NCI-H526 treated with DMSO at 0.1 percent for 48 hours (cell line): ENCODE results near the gene NINL.
"Not testable (repeated sequence)": the region's sequence is repeated elsewhere in the genome, so short reads cannot be mapped to it uniquely, and the experiment has no call there.

Source experiments
- DNase-seq: peaks from one replicate; lab custom pipeline; 2025; lab: John Stamatoyannopoulos, UW

The NINL gene

GRCh38 chr20:25484224-25484846 lies 101.0 kb downstream of the NINL start:
- no peak for DNase-seq

- no peak for DNase-seq
Observed at GRCh38 chr20:25483431-25484132, 101.7 kb downstream of the NINL start.

- DNase-seq, result no peak
Observed at GRCh38 chr20:25481918-25482253, 103.4 kb downstream of the NINL start.

- no peak for DNase-seq
Observed at GRCh38 chr20:25481235-25481917, 104.0 kb downstream of the NINL start.

- no peak for DNase-seq
Observed at GRCh38 chr20:25480797-25481196, 104.5 kb downstream of the NINL start.

- no peak for DNase-seq
Observed at GRCh38 chr20:25480156-25480555, 105.2 kb downstream of the NINL start.

GRCh38 chr20:25479638-25480037 lies 105.7 kb downstream of the NINL start:
- no peak for DNase-seq

GRCh38 chr20:25478889-25479568 lies 106.3 kb downstream of the NINL start:
- no peak for DNase-seq

- no peak for DNase-seq
Observed at GRCh38 chr20:25477014-25477882, 108.1 kb downstream of the NINL start.

GRCh38 chr20:25476106-25477013 lies 109.0 kb downstream of the NINL start:
- DNase-seq, result no peak

- DNase-seq, result not testable (repeated sequence)
Observed at GRCh38 chr20:25473297-25473696, 112.0 kb downstream of the NINL start.

GRCh38 chr20:25471020-25471419 lies 114.3 kb downstream of the NINL start:
- no peak for DNase-seq

GRCh38 chr20:25470045-25470444 lies 115.3 kb downstream of the NINL start:
- peak; percentile 5 for DNase-seq

GRCh38 chr20:25469558-25469957 lies 115.8 kb downstream of the NINL start:
- no peak for DNase-seq

GRCh38 chr20:25468126-25469075 lies 116.9 kb downstream of the NINL start:
- no peak for DNase-seq

- DNase-seq, result no peak
Observed at GRCh38 chr20:25467441-25467840, 117.9 kb downstream of the NINL start.

GRCh38 chr20:25466846-25467245 lies 118.5 kb downstream of the NINL start:
- no peak for DNase-seq

GRCh38 chr20:25465243-25466135 lies 119.8 kb downstream of the NINL start:
- no peak for DNase-seq
